Tibial artery (tissue), 4 donors: ENCODE results near the gene NOP16.
A peak's percentile ranks its signal among the peaks of the same experiment; 100 is the strongest.

Experiments used
- DNase-seq, 2 donors: peaks; one replicate each; pipeline ENCODE4 v3.0.0-alpha.2; 2019
- H3K27ac ChIP-seq, 2 donors: fragments of 200-600 bp; sonication (generic) in 1 of 2; 1 replicate in 1 of 2; 2 replicates in 1 of 2; pipeline ENCODE4 v1.5.1; 2018 to 2019; ENCODE audit warnings: mild to moderate bottlenecking in 1 of 2
- H3K27me3 ChIP-seq, 2 donors: fragments of 200-600 bp; sonication (generic) in 1 of 2; one replicate each; pipeline versions ENCODE4 v1.5.1 to v1.6.0; 2016 to 2019
- H3K36me3 ChIP-seq, 3 donors: fragments of 200-600 bp; sonication (generic) in 2 of 3; one replicate each; pipeline ENCODE4 v1.5.1; 2016 to 2019; ENCODE audit warnings: mild to moderate bottlenecking in 2 of 3
- H3K4me1 ChIP-seq, 4 donors: fragments of 200-600 bp; sonication (generic) in 2 of 4; 1 replicate in 3 of 4; 2 replicates in 1 of 4; pipeline ENCODE4 v1.5.1; 2016 to 2019
- H3K4me3 ChIP-seq, 2 donors: fragments of 200-600 bp; sonication (generic) in 1 of 2; 1 replicate in 1 of 2; 2 replicates in 1 of 2; pipeline ENCODE4 v1.5.1; 2018 to 2019; ENCODE audit warnings: mild to moderate bottlenecking in 2 of 2
- H3K9me3 ChIP-seq, 3 donors: fragments of 200-600 bp; sonication (generic) in 1 of 3; one replicate each; pipeline ENCODE4 v1.5.1; 2016 to 2019
- intact Hi-C: fragments of 100-400 bp; cut with DNase I; formaldehyde crosslinking; loops from one replicate; pipeline ENCODE4 v1.15.0; 2023; ENCODE audit warnings: low total_unique reads
- TF ChIP-seq, protein P1 (sequence below), 2 experiments: fragments of 200-600 bp in 1 of 2; fragments of 450-650 bp in 1 of 2; IDR thresholded peaks; one replicate each; pipeline ENCODE4 v1.5.1; 2017 to 2019; ENCODE audit warnings: antibody characterized with exemption in 2 of 2, mild to moderate bottlenecking in 1 of 2, moderate library complexity in 1 of 2

Gene NOP16

GRCh38 chr5:176383961-176384360 is 4.4 kb downstream of the NOP16 start:
- TF ChIP-seq, protein P1, sequence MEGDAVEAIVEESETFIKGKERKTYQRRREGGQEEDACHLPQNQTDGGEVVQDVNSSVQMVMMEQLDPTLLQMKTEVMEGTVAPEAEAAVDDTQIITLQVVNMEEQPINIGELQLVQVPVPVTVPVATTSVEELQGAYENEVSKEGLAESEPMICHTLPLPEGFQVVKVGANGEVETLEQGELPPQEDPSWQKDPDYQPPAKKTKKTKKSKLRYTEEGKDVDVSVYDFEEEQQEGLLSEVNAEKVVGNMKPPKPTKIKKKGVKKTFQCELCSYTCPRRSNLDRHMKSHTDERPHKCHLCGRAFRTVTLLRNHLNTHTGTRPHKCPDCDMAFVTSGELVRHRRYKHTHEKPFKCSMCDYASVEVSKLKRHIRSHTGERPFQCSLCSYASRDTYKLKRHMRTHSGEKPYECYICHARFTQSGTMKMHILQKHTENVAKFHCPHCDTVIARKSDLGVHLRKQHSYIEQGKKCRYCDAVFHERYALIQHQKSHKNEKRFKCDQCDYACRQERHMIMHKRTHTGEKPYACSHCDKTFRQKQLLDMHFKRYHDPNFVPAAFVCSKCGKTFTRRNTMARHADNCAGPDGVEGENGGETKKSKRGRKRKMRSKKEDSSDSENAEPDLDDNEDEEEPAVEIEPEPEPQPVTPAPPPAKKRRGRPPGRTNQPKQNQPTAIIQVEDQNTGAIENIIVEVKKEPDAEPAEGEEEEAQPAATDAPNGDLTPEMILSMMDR (IDR thresholded peaks at IDR 0.05) = no peak
- Histone ChIP-seq H3K27ac (no peak overlapping the region), H3K4me3 (no peak overlapping the region), H3K27me3 (no peaks in the 10 kb centered on the region), H3K9me3 (no peaks in the 10 kb centered on the region), H3K36me3 (peaks cover 0 to 35% (median 30%) of the 10 kb centered on the region in 3 donors), H3K4me1 (peaks cover 0 to 39% (median 31%) of the 10 kb centered on the region in 4 donors)
- intact Hi-C loops = no loop called here
- DNase-seq = no peak

GRCh38 chr5:176383248-176383905 is 5.0 kb downstream of the NOP16 start:
- no peak overlapping the region for H3K4me3 ChIP-seq
- intact Hi-C loops = no loop called here
- peaks cover 0 to 39% (median 31%) of the 10 kb centered on the region in 4 donors for H3K4me1 ChIP-seq
- H3K27ac ChIP-seq = peak overlapping the region in 1 of 2 donors; percentile 89
- peaks cover 0 to 35% (median 30%) of the 10 kb centered on the region in 3 donors for H3K36me3 ChIP-seq
- no peaks in the 10 kb centered on the region for H3K27me3 ChIP-seq
- no peaks in the 10 kb centered on the region for H3K9me3 ChIP-seq
- TF ChIP-seq, protein P1 (IDR thresholded peaks at IDR 0.05) = no peak
- DNase-seq = no peak

GRCh38 chr5:176382721-176383120 is 5.7 kb downstream of the NOP16 start:
- intact Hi-C loops = no loop called here
- DNase-seq = no peak
- Histone ChIP-seq H3K4me3 (no peak overlapping the region), H3K9me3 (no peaks in the 10 kb centered on the region), H3K27me3 (no peaks in the 10 kb centered on the region), H3K36me3 (peaks cover 0 to 35% (median 30%) of the 10 kb centered on the region in 3 donors), H3K4me1 (peaks cover 0 to 34% (median 26%) of the 10 kb centered on the region in 4 donors), H3K27ac (peak overlapping the region; percentile 79 to 89)
- TF ChIP-seq, protein P1 (IDR thresholded peaks at IDR 0.05) = no peak

DNA sequence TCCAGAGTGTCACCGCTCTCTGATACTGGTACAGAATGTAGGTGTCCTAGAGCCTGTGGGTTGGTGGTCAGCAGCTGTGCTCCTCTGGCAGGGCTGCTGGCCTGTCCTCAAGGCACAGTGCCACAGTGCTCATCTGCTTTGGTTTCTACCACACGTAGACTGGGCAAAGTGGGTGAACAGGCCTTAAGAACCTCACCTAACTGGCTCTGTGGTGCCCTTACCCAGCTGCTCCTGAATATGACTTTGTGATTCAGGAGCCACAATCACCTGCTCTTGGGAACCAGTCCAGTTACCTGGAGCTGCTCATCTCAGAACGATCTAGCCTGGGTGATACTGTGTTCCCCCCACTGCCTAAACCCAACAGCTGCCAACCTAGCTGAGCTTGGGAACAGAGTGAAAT is 6.4 kb downstream of the NOP16 start:
- Histone ChIP-seq H3K36me3 (peaks cover 0 to 35% (median 30%) of the 10 kb centered on the region in 3 donors), H3K4me1 (peaks cover 0 to 27% (median 19%) of the 10 kb centered on the region in 4 donors), H3K27ac (peak overlapping the region; percentile 79 to 89), H3K9me3 (no peaks in the 10 kb centered on the region), H3K4me3 (no peak overlapping the region), H3K27me3 (no peaks in the 10 kb centered on the region)
- TF ChIP-seq, protein P1 (IDR thresholded peaks at IDR 0.05) = no peak
- no peak for DNase-seq
- intact Hi-C loops = no loop called here

DNA sequence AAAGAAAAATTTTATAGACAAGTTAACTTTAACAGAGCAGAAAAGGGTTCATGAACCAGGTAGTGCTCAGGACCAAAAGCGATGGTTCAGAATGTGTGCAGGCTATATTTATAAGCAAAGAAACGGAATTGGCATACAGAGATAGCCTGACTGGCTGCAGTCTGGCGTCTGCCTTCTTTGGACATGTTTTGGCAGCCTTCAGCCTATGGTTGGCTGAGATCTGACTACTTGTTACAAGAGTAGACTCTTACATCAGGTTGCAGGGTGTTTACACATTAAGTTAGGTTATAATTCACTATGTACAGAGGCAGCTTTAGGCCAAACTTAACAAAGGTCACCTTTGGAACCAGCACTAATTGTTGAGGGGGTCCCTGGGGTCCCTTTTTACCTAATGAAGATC is 7.0 kb downstream of the NOP16 start:
- Histone ChIP-seq H3K27me3 (no peaks in the 10 kb centered on the region), H3K4me1 (peaks cover 0 to 22% (median 15%) of the 10 kb centered on the region in 4 donors), H3K4me3 (no peak overlapping the region), H3K36me3 (peaks cover 0 to 35% (median 30%) of the 10 kb centered on the region in 3 donors), H3K27ac (peak overlapping the region; percentile 79 to 89), H3K9me3 (no peaks in the 10 kb centered on the region)
- TF ChIP-seq, protein P1 (IDR thresholded peaks at IDR 0.05) = no peak
- peak; percentile 59 to 79 for DNase-seq
- intact Hi-C loops = no loop called here
